Measurements from ENCODE around the gene PDE5A.
"Not testable (repeated sequence)": the region's sequence is repeated elsewhere in the genome, so short reads cannot be mapped to it uniquely, and the experiment has no call there.

PDE5A gene

GRCh38 chr4:119518230-119518892 lies 110.2 kb downstream of the PDE5A start:
- no peak for DNase-seq

GRCh38 chr4:119517361-119518229 lies 111.0 kb downstream of the PDE5A start:
- DNase-seq = peak; percentile 3

GRCh38 chr4:119512398-119512797 lies 116.2 kb downstream of the PDE5A start:
- no peak for DNase-seq

DNA sequence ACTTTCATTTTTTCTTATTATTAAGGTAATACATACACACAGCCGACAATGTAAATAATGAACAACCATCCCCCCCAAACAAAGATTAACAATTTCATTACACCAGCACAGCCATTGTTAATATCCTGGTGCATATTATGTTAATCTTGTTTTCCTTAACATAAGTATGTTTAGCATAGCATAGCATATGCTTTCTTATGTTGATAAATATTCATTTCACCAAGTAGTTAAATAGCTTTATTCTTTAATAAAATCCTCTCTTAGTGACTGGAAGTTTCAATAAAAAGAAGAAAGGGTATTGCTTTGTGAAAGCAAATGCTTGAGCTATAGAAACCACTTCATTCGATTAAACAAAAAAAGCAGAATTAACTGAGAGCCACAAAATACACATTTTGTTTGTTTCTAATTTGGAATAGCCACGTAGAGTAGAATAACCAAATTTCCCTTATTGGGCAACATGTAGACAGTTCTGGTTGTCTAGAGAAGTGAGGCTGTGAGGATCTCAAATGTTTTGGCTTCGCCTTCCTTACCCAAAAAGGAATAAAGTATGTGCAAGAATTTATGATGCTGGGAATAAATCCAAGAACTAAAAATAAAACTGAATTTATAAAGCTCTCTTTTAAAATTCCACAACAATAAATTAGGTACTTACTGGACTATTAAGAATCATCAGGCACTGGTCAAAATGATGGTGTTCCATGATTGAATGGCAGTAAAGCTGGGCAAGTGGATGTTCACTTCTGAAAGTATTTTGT lies 118.0 kb downstream of the PDE5A start:
- no peak for DNase-seq

DNA sequence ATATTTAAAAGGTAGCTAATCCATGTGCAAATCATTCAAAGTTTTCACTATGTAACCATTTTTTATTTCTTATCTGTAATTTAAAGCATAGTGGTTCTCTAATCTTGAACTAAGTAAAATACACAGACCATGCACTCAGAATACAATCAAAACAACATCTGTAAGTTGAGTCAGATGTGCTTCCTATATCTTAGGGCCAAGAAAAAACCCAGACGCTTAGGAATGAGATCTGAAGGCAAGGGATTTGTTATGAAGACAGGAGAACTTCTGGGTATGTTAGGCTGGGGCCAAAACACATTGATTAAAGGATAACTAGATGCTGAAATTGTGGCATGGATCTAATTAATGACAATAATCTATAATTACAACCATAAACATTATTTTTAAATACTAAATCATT lies 120.3 kb downstream of the PDE5A start:
- no peak for DNase-seq

- no peak for DNase-seq
Observed at GRCh38 chr4:119506806-119507205, 121.8 kb downstream of the PDE5A start.

- no peak for DNase-seq
Observed at GRCh38 chr4:119504616-119505015, 124.0 kb downstream of the PDE5A start.

DNA sequence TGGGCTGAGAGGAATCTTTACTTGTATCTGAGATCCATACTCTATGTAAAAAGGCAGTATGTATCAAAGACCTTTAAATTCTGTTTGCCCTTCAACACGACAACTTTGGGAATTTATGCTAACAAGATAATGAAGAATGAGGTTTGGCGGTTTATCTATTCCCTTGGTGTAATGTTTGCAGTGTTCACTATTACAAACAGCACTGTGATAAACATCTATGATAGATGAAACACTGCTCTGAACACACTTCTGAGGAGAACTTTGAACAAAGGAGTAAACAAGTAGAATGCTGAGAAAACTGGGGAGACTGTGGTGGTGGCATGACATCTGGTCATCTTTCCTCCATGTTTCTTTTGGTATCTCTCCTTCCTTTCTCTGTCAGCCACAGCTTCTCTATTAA lies 126.9 kb downstream of the PDE5A start:
- DNase-seq = no peak

DNA sequence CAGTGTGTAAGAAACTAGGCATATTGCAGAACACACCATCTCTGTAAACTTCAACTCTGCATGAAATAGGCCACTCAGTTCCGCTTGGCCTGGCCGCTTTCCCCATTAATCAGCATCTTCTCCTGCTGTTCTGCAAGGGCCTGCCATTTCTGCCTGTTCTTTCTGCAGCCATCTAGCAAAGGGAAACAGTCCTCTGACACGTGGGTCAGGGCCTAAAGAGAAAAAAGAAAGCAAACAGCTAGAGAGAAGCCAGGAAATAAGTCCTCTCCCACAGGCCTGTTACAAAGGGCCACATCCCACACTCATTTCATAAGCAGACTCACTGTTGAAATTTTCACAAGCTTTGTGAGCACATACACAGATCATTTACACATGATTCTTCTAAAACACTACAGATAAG lies 130.1 kb downstream of the PDE5A start:
- no peak for DNase-seq

DNA sequence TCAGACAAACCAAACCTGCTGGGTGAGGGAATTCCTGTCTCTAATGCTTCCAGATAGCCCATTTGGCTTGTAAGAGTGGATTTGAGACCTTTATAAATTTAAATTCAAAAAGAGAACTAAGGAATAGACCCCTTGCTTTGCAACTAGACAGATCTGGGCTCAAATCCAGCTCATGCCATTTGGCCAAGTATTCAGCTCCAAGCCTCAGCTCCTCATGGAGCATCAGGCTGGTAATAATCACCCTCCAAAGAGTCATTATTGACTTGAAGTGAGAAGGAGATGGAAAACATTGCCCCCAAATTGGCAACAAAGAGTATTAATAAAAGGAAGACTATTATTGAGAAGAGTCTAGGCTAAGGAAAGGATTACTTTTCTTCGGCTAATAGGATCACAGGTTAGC lies 134.7 kb downstream of the PDE5A start:
- DNase-seq = no peak

- DNase-seq = peak; percentile 39
Observed at GRCh38 chr4:119493419-119493818, 135.2 kb downstream of the PDE5A start.

DNA sequence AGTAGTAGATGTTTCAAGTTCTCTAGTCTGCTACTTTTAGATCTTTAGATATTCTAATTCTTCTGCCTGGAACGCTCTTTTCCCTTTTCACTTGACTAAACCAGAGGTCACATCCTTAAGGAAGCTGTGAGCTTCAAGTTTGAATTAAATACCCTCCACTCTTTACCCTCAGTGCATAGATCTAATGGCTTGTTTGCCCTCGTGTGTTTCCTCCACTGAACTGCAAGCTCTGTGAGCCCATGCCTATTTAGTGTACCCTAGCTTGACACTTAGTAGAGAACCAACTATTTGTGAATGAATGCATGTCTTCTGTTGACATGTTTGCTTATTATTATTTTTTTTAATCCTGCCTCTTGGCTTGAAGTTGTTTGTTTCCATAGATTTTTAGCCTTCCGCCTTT lies 138.3 kb downstream of the PDE5A start:
- peak; percentile 41 for DNase-seq

- no peak for DNase-seq
Observed at GRCh38 chr4:119489305-119489704, 139.3 kb downstream of the PDE5A start.

- DNase-seq = no peak
Observed at GRCh38 chr4:119480331-119480730, 148.3 kb downstream of the PDE5A start.

DNA sequence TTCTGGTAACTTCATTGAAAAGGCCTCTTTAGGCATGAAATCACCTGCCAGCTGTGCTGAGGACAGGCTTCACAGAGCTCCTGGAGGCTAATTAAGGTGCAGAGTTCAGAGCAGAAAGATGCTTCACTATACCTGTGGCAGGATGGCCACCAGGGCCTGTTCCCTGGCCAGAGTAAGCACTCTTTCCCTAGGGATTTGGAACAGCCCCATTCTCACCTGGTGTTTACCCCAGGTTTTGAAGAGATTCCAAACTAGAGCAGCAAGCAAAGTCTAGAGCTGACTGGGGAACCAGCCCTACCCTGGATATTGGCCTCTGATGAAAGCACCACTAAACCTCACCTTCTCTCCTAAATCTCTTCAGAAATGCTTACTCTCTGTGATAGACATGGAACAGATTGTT lies 148.8 kb downstream of the PDE5A start:
- no peak for DNase-seq

DNA sequence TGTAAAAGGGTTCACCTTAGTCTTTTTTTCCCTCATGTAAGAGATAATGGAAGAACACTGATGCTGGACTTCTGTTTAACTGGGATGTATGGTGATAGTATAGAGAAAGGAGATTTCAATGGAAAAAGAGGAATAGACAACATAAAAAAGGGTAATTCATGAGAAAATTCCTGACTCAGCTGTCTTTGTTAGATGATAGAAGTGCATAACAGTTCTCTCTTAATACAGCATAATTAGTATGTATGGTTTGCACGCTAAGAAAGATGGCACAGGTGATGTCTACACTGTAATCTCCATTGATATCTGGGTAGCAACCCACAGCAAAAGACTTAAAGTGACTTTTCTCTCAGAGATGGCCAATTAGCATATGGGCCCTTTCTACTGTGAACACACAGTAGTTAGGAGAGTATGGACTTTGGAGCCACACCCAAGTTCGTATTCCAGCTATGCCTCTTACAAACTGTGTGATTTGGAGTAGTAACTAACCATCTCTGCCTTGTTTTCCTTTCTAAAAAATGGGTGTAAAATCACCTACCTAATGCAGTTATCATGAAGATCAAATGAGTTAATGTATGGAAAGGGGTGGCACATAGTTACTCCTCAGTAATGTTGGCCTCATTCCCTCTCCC lies 149.3 kb downstream of the PDE5A start:
- no peak for DNase-seq

- no peak for DNase-seq
Observed at GRCh38 chr4:119478446-119479179, 150.0 kb downstream of the PDE5A start.

DNA sequence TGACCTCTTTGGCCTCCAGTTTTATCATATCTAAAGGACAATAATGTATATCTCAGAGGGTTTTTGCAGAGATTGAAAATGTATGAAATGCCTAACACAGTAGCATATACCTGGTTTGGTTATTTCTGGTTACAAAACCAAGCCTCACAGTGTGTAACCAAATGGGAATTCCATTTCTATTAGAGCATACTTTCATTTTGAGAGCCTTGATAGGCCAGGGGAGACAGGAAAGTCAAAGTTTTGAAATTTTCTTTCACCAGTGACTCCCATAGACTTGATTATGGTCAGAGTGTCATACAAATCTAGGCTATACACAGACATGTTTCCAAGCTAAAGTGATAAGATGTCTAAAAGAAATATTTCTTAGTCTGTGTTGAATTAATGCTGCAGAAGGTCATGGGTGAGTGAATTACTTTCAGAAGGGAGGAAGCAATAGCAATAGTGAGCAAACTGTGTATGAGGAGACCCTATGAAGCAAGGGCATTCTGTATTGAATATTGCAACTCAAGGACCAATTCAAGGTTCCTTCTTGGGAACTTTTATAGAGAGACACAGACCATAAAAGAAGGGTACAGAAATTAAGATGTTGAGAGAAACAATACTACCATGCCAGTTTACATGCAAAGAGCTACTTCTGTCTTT lies 151.1 kb downstream of the PDE5A start:
- no peak for DNase-seq

DNA sequence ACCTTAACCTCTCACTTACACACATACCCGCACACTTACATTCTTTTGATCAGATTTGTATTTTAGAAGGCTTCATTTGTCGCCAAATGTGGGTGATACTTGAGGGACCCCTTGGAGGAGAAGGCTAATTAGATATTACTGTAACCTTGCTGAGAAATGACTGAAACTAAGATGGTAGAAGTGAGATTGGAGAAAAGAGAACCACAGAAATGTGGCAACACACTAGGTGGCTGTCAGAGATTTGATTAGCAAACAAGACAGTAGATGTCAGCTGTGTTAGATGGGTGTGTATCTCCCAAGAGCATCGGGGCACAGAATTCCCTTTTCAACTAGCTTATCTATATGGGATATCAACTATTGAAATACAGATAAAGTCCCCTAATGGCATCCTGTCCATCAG lies 157.3 kb downstream of the PDE5A start:
- DNase-seq = no peak

DNA sequence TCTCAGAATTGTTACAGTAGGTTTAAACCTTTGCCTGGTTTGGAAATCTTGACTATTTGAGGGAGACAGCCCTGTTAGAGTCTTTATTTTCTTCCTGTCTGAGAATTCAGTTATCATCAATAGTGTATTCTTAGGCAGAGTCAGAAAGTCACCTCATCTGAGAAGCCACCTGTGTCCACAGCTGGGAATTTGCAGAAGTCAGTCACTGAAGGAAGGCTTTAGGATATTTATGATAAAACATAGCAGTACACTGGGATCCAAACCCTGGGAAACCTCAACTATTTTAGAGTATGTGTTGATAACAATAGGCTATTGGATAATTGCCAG lies 157.9 kb downstream of the PDE5A start:
- DNase-seq = not testable (repeated sequence)

DNA sequence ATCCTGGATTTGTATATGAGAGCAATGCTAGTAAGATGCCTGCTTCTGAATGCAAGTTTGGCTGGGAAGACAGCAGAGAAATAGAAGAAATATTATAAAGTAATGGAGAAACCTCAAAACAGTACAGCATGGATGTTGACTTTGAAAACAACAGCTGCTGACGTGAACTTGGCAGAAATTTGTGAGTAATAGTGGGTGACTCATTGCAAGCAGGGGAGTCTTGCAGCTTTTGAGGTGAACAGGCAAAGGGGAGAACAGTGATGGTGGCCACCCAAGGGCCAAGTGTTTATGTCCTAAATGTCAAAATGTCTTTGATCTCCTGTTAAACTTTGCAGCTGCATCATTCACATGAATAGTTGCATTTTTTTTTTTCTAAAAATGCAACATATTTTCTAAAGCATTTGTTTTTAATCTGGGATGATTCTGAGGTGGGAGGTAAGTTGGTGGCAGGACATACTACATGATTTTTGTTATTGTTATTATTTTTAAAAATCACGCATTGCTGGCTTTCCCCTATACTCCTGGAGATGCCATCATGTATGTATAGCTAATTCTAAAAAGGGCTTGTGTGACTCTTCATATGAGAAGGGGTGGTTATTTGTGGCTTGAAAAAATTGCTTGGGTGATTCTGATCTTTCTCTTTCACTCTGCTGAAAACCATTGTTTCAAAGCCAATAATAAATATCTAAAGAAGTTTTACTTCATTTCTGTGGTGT lies 158.4 kb downstream of the PDE5A start:
- DNase-seq = not testable (repeated sequence)
